Kidney glomerular epithelial cell (primary cell): ENCODE measurements around the gene ACTR1B.
A peak's percentile ranks its signal among the peaks of the same experiment; 100 is the strongest.
"Not testable (repeated sequence)": the region's sequence is repeated elsewhere in the genome, so short reads cannot be mapped to it uniquely, and the experiment has no call there.

ENCODE experiments used
- DNase-seq: peaks from one replicate; lab custom pipeline; 2025; lab: John Stamatoyannopoulos, UW

Gene ACTR1B

DNA sequence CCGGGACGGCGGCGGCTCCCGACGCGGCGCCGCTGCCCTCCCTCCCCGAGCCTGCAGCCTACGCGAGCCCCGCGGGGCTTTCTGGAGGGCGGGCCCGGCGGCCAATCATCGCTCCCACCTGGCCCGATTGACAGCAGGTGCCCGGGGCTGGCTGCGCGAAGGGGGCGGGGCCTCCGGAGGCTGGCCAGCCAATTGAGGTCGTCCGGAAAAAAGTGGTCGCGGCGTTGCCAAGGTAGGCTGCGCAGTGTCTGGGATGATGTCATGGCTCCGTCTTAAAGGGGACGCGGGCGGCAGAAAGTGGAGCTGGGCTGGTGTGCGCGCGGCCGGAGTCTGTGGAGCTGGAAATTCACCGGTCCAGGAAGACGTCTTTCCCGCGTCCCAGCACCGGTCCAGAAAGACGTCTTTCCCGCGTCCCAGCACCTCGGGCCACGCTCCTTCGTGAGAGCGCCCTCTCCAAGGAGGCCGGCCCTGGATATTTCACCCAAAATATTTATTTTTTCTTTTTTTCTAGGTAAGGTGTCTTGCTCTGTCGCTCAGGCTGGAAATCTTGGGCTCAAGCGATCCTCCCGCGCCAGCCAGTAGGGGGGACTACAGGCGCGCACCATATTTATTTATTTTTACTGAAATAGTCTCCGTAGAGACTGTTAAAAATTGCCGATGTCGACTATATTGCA lies at the start of gene ACTR1B:
Gene ACTR1B (minus strand): TSS at position 83 of the 674 bp plus-strand sequence. CDS start 154 bp downstream, outside the sequence.
- DNase-seq = peak; percentile 99

- no peak for DNase-seq
Observed at GRCh38 chr2:97712693-97713295, 49.0 kb upstream of the ACTR1B start.

DNA sequence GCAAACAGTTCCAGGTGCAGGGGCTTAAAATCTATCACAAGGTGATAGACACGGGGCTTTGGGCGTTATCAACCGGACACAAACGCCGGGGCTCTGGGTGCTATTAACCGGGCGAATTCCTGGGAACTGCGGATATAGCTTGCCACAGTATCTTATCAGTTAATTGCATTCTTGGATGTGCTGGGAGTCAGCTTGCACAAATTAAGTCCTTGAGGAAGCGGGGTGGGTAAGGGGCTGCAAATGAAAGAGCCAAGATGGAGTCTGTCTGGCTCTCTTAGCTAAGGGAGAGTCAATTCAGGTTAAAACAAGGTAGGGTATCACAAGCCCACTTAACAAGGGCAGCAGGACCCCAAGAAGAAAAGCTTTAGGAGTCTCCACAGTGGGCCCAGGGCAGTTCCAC lies 48.3 kb upstream of the ACTR1B start:
- not testable (repeated sequence) for DNase-seq

GRCh38 chr2:97711394-97711711 lies 47.5 kb upstream of the ACTR1B start:
- DNase-seq = no peak

- no peak for DNase-seq
Observed at GRCh38 chr2:97708608-97709007, 44.8 kb upstream of the ACTR1B start.

DNA sequence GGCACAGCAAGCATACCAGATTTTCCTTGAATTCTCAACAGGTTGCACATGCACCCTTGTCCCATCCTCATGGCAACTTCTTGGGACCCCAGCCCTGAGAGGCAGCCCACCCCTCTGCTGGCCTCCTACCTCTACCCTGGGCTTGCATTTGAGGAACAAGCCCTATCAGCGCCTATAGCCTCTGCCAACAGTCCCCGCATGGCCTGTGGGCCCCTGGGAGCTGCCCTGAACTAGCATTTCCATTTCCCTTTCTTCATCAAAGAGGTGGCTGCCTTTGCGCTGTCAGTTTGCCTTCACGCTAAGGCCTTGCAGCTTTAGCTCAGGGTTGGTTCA lies 44.2 kb upstream of the ACTR1B start:
- no peak for DNase-seq

DNA sequence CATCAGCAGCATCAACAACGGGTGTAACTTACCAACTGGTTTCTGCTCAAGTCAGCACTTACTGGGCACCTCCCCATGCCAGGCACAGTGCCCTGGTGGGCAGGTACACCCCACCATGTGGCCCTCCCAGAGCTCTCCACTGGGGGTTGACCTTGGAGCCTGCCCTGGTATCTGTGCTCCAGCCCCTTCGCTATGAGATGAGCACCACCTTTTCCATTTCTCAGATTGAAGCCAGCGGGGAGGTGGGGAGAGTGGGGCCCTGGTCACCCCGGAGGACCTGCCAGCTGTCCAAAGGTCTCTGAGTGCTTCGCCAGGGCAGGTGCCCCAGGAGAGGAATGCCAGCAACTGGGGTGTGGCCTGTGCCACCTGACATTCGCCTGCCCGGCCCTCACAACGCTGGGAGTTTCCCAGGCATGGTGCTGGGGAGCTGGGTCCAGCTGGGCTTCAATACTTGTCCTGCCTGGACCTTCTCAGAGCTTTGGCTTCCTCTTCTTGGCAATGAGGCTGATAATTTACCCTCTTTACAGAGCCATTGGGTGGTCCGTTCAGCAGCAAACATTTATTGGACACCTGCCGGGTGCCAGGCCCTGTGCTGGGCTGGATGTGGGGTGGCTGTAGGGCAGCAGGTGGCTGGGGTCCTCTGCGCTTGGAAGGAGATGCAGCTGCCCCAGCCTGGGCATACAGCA lies 43.7 kb upstream of the ACTR1B start:
- no peak for DNase-seq

DNA sequence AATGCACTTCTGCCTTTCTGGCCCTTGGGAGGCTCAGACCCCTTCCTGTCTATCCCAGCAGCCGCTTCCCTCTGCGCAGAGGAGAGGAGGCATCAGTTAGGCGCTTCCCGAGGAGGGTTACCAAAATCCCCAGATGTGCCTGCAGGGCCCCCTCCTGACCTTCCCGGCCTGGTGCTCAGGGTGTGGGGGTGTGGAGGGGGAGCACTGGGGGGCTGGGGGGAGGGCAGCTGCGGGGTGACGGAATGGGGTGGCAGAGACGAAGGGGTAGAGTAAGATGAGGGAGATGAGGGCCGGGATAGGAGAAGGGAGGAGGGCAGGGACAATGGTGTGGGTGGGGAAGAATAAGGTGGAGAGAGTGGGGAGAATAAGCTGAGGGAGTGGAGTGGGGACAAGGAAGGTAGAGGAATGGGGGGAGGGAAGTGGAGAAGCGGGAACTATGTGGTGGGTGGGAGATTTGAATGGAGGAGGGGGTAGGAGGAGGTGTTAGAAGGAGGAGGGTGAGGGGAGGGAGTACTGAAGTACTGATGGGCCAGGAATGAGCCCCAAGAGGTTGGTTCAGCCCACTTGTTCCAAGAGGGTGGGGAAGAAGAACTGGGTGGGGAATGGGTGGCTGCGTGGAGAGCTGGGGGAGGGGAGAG lies 43.0 kb upstream of the ACTR1B start:
- no peak for DNase-seq

DNA sequence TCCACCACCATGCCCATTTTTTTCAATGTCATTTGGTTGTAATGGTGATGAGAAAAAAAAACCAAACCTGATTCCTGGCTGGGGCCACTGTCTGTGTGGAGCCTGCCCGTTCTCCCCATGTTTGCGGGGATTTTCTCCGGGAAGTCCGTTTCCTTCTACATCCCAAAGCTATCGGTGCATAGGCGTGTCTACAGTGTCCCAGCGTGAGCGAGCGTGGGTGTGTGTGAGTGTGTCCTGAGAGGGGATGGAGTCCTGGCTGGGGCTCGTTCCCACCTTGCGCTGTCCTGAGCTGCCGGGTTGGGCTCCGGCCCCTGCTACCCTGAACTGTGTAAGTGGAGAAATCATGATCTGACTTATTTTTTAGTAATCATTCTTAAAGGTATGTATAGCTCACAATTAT lies 42.3 kb upstream of the ACTR1B start:
- no peak for DNase-seq

- no peak for DNase-seq
Observed at GRCh38 chr2:97704989-97705388, 41.1 kb upstream of the ACTR1B start.

DNA sequence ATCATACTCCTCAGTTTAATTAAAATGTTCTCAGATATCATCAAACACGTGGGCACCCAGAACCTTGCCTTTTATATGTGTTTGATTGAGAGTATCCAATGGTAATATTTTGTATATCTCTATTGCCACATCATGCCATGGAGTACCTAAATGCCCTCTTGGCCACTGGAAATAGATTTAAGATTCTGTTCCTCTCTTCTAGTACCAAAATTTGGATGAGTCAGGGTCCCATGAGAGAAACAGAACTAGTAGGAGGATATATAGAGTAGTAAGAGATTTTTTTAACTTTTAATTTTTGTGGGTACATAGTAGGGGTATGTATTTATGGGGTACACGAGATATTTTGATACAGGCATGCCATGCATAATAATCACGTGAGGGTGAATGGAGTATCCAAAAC lies 39.9 kb upstream of the ACTR1B start:
- DNase-seq = no peak

DNA sequence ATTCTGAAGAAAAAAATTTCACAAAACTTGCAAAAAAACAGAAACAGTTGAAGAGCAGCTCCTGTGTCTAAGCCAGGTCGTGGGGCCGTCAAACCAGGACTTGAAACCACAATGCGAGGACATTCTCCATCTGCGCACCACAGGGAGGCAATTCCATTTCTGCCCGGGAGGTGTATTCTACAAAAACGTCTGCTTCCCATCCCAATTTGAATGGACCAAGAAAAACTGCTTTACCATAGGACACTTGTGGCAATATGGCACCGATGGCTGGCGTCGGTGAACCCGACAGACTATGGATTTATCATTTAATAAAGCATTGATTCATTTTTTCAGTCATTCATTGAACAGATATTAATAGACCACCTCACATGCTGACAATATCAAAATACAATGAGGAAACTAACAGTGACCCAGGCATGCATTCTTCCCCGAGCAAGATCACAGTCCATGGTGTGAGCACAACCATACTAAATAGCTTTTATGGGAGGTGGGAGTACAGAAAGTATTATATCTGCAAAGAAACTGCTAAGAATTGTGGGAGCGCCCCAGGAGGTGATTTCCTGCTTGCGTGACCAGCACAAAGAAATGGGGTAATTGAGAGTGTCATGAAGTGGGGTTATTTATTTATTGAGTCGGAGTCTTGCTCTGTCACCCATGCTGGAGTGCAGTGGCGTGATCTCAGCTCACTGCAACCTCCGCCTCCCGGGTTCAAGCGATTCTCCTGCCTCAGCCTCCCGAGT lies 39.1 kb upstream of the ACTR1B start:
- no peak for DNase-seq

- DNase-seq = no peak
Observed at GRCh38 chr2:97701851-97702465, 38.1 kb upstream of the ACTR1B start.

DNA sequence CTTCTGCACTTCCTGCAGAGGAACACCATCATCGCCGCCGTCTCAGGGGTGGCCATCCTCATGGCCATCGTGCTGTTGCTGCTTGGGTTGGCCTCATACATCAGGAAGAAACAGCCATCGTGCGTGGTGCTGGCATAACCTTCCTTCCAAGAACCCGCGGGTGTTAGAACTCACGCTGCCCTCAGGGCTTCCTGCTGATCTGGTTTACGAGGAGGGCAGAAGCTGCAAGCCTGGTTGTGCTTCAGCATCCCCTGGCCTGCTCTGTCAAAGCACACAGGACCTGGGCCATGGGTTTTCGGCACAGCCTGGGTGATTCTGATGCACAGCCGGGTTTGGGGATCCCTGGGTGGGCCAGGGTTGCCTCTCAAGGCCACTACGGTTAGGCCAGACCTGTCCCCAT lies 37.3 kb upstream of the ACTR1B start:
- DNase-seq = no peak

GRCh38 chr2:97699765-97700444 lies 36.1 kb upstream of the ACTR1B start:
- DNase-seq = peak; percentile 66

- DNase-seq = no peak
Observed at GRCh38 chr2:97698530-97698929, 34.7 kb upstream of the ACTR1B start.

GRCh38 chr2:97697252-97698235 lies 33.7 kb upstream of the ACTR1B start:
- DNase-seq = peak; percentile 84

- DNase-seq = no peak
Observed at GRCh38 chr2:97695744-97696143, 31.9 kb upstream of the ACTR1B start.

DNA sequence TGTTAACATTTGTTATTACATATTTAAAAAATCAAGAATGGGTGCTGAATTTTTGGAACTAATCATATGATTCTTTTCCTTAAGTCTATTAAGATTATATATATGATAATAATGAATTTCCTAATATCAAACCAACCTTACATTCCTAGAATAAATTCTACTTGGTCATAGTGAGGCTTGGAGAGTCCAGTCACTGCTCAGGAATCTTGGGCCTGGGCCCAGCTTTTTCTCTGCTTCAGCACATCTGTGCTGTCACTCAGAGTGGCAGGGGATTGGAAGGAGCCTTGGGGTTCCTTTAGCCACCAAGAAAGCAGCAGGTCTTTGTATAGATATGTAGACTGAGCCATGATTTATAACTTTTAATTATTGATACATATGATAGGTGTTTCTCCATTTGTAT lies 29.6 kb upstream of the ACTR1B start:
- DNase-seq = no peak

DNA sequence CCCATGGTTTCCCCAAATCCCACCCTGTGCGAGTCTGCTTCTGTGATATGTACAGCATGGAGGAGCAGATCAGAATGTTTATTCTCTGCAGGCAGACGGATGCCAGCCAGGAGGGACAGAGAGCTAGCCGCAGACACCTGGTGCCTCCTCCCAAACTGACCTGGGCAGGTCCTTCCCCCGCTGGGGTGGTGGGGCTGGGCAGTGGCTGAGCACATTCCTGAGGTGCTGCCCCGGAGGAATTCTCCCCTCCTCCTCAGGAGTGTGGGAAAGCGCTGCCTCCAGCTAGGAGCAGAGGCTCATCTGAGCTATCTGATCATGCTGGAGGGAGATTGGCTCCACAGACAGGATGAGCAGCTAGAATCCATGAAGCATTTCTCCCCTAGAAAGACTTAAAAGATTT lies 27.3 kb upstream of the ACTR1B start:
- no peak for DNase-seq
